ENCODE results near the gene ZMAT5. TPM values are rescaled to one million over a fixed set of nuclear protein-coding genes. Genes with fewer than 3 reads are reported as not detected.

Gene ZMAT5
- total RNA-seq, 1 experiment from 2014 or later: 21.0 TPM

- H3K27me3 Mint-ChIP-seq (ENCODE audit: unreplicated experiment): peaks cover 84% of the 10 kb centered on the region
- peaks cover 16% of the 10 kb centered on the region for H3K4me1 Mint-ChIP-seq (ENCODE audit: low read depth, unreplicated experiment)
- H3K36me3 Mint-ChIP-seq (ENCODE audit: insufficient read depth, unreplicated experiment): peaks cover 25% of the 10 kb centered on the region
- TF ChIP-seq CTCF (IDR thresholded peaks at IDR 0.05; ENCODE audit: unreplicated experiment): no peak
- no peaks in the 10 kb centered on the region for H3K9me3 Mint-ChIP-seq (ENCODE audit: low read depth, unreplicated experiment)
- H3K4me3 Mint-ChIP-seq (ENCODE audit: low read depth, unreplicated experiment): peak within 1 kb of the TSS; percentile 25
- no peak within 1 kb of the TSS for H3K27ac Mint-ChIP-seq (ENCODE audit: unreplicated experiment)
- intact Hi-C loops (cut with micrococcal nuclease; ENCODE audit: unreplicated experiment): no loop called here
- DNase-seq: no peak
- CTCF ChIA-PET: no interaction called here
- no TSS peak for BruUV-seq (replicated peaks)
These were observed 46.7 kb downstream of the ZMAT5 start, which contains the start of gene CABP7 for GRCh38 chr22:29719899-29720645. Gene CABP7 (plus strand): TSS chr22:29720003. CDS start chr22:29720425, 422 bp downstream.

- BruUV-seq (replicated peaks): no TSS peak
- peaks cover 25% of the 10 kb centered on the region for H3K36me3 Mint-ChIP-seq (ENCODE audit: insufficient read depth, unreplicated experiment)
- no peak overlapping the region for H3K4me3 Mint-ChIP-seq (ENCODE audit: low read depth, unreplicated experiment)
- H3K4me1 Mint-ChIP-seq (ENCODE audit: low read depth, unreplicated experiment): peaks cover 16% of the 10 kb centered on the region
- H3K27ac Mint-ChIP-seq (ENCODE audit: unreplicated experiment): no peak overlapping the region
- intact Hi-C loops (cut with micrococcal nuclease; ENCODE audit: unreplicated experiment): no loop called here
- TF ChIP-seq CTCF (IDR thresholded peaks at IDR 0.05; ENCODE audit: unreplicated experiment): no peak
- no peak for DNase-seq
- H3K9me3 Mint-ChIP-seq (ENCODE audit: low read depth, unreplicated experiment): no peaks in the 10 kb centered on the region
- H3K27me3 Mint-ChIP-seq (ENCODE audit: unreplicated experiment): peaks cover 92% of the 10 kb centered on the region
- CTCF ChIA-PET: interaction anchor here (0.5 kb wide), 1 partner anchor 77 kb away, joined by 4 read pairs; no protein-coding TSS in a partner anchor
These were observed 47.6 kb downstream of the ZMAT5 start for GRCh38 chr22:29718949-29719898.

- Mint-ChIP-seq H3K27ac (ENCODE audit: unreplicated experiment) (no peak overlapping the region), H3K36me3 (ENCODE audit: insufficient read depth, unreplicated experiment) (peaks cover 22% of the 10 kb centered on the region), H3K4me3 (ENCODE audit: low read depth, unreplicated experiment) (no peak overlapping the region), H3K4me1 (ENCODE audit: low read depth, unreplicated experiment) (peaks cover 16% of the 10 kb centered on the region), H3K27me3 (ENCODE audit: unreplicated experiment) (peaks cover 91% of the 10 kb centered on the region), H3K9me3 (ENCODE audit: low read depth, unreplicated experiment) (no peaks in the 10 kb centered on the region)
- CTCF ChIA-PET: no interaction called here
- no peak for DNase-seq
- no peak for TF ChIP-seq CTCF (IDR thresholded peaks at IDR 0.05; ENCODE audit: unreplicated experiment)
- no TSS peak for BruUV-seq (replicated peaks)
- intact Hi-C loops (cut with micrococcal nuclease; ENCODE audit: unreplicated experiment): no loop called here
These were observed 49.0 kb downstream of the ZMAT5 start for GRCh38 chr22:29717789-29718188.

GRCh38 chr22:29716814-29717545 lies 49.8 kb downstream of the ZMAT5 start:
- intact Hi-C loops (cut with micrococcal nuclease; ENCODE audit: unreplicated experiment): no loop called here
- BruUV-seq (replicated peaks): no TSS peak
- H3K9me3 Mint-ChIP-seq (ENCODE audit: low read depth, unreplicated experiment): no peaks in the 10 kb centered on the region
- H3K4me1 Mint-ChIP-seq (ENCODE audit: low read depth, unreplicated experiment): peaks cover 20% of the 10 kb centered on the region
- H3K27ac Mint-ChIP-seq (ENCODE audit: unreplicated experiment): no peak overlapping the region
- CTCF ChIA-PET: interaction anchor here (0.6 to 2.1 kb wide), 6 partner anchors 15 to 372 kb away, joined by 3 to 13 read pairs (median 4); no protein-coding TSS in a partner anchor
- H3K27me3 Mint-ChIP-seq (ENCODE audit: unreplicated experiment): peaks cover 91% of the 10 kb centered on the region
- peak; percentile 89 for DNase-seq
- H3K36me3 Mint-ChIP-seq (ENCODE audit: insufficient read depth, unreplicated experiment): peaks cover 18% of the 10 kb centered on the region
- H3K4me3 Mint-ChIP-seq (ENCODE audit: low read depth, unreplicated experiment): no peak overlapping the region
- no peak for TF ChIP-seq CTCF (IDR thresholded peaks at IDR 0.05; ENCODE audit: unreplicated experiment)

All from Calu3 (cell line).